OCI-LY7 (cell line): ENCODE results near the gene BAIAP2.

Source experiments
- CTCF ChIP-seq: fragments of 200-600 bp; sonication (generic); conservative IDR thresholded peaks from 2 replicates; pipeline ENCODE4 v1.5.1; 2014; ENCODE audit warnings: mild to moderate bottlenecking, antibody characterized with exemption, low read length, moderate library complexity, mixed read lengths
- EZH2phosphoT487 ChIP-seq: fragments of 200-600 bp; sonication (generic); IDR thresholded peaks from 2 replicates; pipeline ENCODE4 v1.6.1; 2018; ENCODE audit warnings: low read depth, borderline replicate concordance, mild to moderate bottlenecking, mixed run types, antibody characterized with exemption, low read length, moderate library complexity, mixed read lengths

GRCh38 chr17:81061027-81061735 is 26.2 kb downstream of the BAIAP2 start:
- TF ChIP-seq CTCF (no peak), EZH2phosphoT487 (no peak)
